GM18511 (cell line): ENCODE measurements around the gene NELFCD.

Experiments used
- ATAC-seq: cut with Tn5 transposase; IDR thresholded peaks from one replicate; pipeline ENCODE4 v1.9.1; 2021; ENCODE audit warnings: mild to moderate bottlenecking, moderate library complexity; ENCODE audit not compliant: unreplicated experiment

Gene NELFCD

GRCh38 chr20:59042796-59043631, 62.0 kb downstream of the NELFCD start:
- peak; percentile 94 for ATAC-seq

GRCh38 chr20:59043698-59044097, 62.6 kb downstream of the NELFCD start:
- ATAC-seq = no peak

GRCh38 chr20:59044295-59044694, 63.2 kb downstream of the NELFCD start:
- ATAC-seq = no peak
